SK-N-SH (cell line): Measurements from ENCODE around the gene TRMT44. TPM values are rescaled to one million over a fixed set of nuclear protein-coding genes. Genes with fewer than 3 reads are reported as not detected.

Experiments
- CTCF ChIA-PET: fragments of 300-600, 350-600 bp; formaldehyde crosslinking; extraction: SDS; loops from one replicate; lab custom pipeline; 2021; lab: Yijun Ruan, JAX
- POLR2A ChIA-PET: fragments of 350-600 bp; sonication (Branson Sonifier 250); formaldehyde crosslinking; extraction: SDS; loops from one replicate; lab custom pipeline; 2020; ENCODE audit warnings: antibody characterized with exemption, inconsistent platforms; lab: Yijun Ruan, JAX
- DNase-seq: peaks from one replicate; pipeline ENCODE4 v3.0.0; 2012
- H2AFZ ChIP-seq: fragments of 200-600 bp; sonication (generic); 2 replicates; pipeline ENCODE4 v1.8.1; 2016; ENCODE audit warnings: antibody characterized with exemption, mild to moderate bottlenecking, low read depth
- H3F3A ChIP-seq: fragments of 200-600 bp; sonication (generic); replicated peaks from 2 replicates; pipeline ENCODE3; 2016; ENCODE audit warnings: antibody characterized with exemption, mild to moderate bottlenecking; ENCODE audit not compliant: insufficient read depth
- H3K27ac ChIP-seq, 2 experiments: fragments of 200-500 bp in 1 of 2; fragments of 200-600 bp in 1 of 2; sonication (Bioruptor generic) in 1 of 2; sonication (generic), shearing (Covaris generic) in 1 of 2; 2 replicates each; pipeline versions ENCODE4 v1.5.1 to v1.6.1; 2014 to 2016; ENCODE audit warnings: low read depth in 2 of 2, inconsistent platforms in 1 of 2, low read length in 1 of 2, mild to moderate bottlenecking in 1 of 2, mixed read lengths in 1 of 2
- H3K27me3 ChIP-seq: fragments of 200-600 bp; sonication (generic), shearing (Covaris generic); 2 replicates; pipeline ENCODE4 v1.6.1; 2016; ENCODE audit warnings: mixed run types; ENCODE audit not compliant: insufficient read depth
- H3K36me3 ChIP-seq, 2 experiments: fragments of 200-500 bp in 1 of 2; fragments of 200-600 bp in 1 of 2; sonication (Bioruptor generic) in 1 of 2; sonication (generic) in 1 of 2; replicated peaks in 1 of 2; 2 replicates each; pipeline versions ENCODE3 to v1.5.1; 2014 to 2016; ENCODE audit warnings: low read length in 1 of 2, mild to moderate bottlenecking in 1 of 2; ENCODE audit not compliant: insufficient read depth in 2 of 2, control insufficient read depth in 1 of 2
- H3K4me1 ChIP-seq, 2 experiments: fragments of 200-500 bp in 1 of 2; fragments of 200-600 bp in 1 of 2; sonication (Bioruptor generic) in 1 of 2; sonication (generic), shearing (Covaris generic) in 1 of 2; 2 replicates each; pipeline versions ENCODE4 v1.5.1 to v1.6.1; 2014 to 2016; ENCODE audit warnings: low read depth in 1 of 2, low read length in 1 of 2, mixed run types in 1 of 2; ENCODE audit not compliant: insufficient read depth in 2 of 2, control insufficient read depth in 1 of 2
- H3K4me2 ChIP-seq: fragments of 200-600 bp; sonication (generic), shearing (Covaris generic); 2 replicates; pipeline ENCODE4 v1.6.1; 2017; ENCODE audit warnings: mixed run types
- H3K4me3 ChIP-seq, 2 experiments: fragments of 200-500 bp in 1 of 2; fragments of 200-600 bp in 1 of 2; sonication (Bioruptor generic) in 1 of 2; sonication (generic), shearing (Covaris generic) in 1 of 2; 2 replicates each; pipeline versions ENCODE4 v1.5.1 to v1.8.1; 2014 to 2016; ENCODE audit warnings: low read depth in 2 of 2, inconsistent platforms in 1 of 2, low read length in 1 of 2, mild to moderate bottlenecking in 1 of 2, mixed read lengths in 1 of 2, moderate library complexity in 1 of 2
- H3K79me2 ChIP-seq: fragments of 200-600 bp; sonication (generic); 2 replicates; pipeline ENCODE4 v1.8.1; 2017; ENCODE audit warnings: mild to moderate bottlenecking; ENCODE audit not compliant: insufficient read depth
- H3K9ac ChIP-seq: fragments of 200-600 bp; sonication (generic); 2 replicates; pipeline ENCODE4 v1.6.1; 2017; ENCODE audit warnings: mixed run types
- H3K9me2 ChIP-seq: fragments of 200-600 bp; sonication (generic); 2 replicates; pipeline ENCODE4 v1.6.1; 2017; ENCODE audit warnings: mixed run types
- H3K9me3 ChIP-seq: fragments of 200-600 bp; sonication (generic); 2 replicates; pipeline ENCODE4 v1.6.1; 2017; ENCODE audit warnings: mixed run types, mild to moderate bottlenecking, moderate library complexity
- H4K20me1 ChIP-seq: fragments of 200-600 bp; sonication (generic); 2 replicates; pipeline ENCODE4 v1.6.1; 2017; ENCODE audit warnings: mild to moderate bottlenecking, mixed run types; ENCODE audit not compliant: insufficient read depth
- ELF1 ChIP-seq: IDR thresholded peaks from 2 replicates; pipeline ENCODE4 v1.4.0; 2012
- FOSL2 ChIP-seq: IDR thresholded peaks from 2 replicates; pipeline ENCODE4 v1.4.0; 2012; ENCODE audit warnings: low read depth, mild to moderate bottlenecking, moderate library complexity, borderline replicate concordance
- GATA2 ChIP-seq: sonication (generic); formaldehyde crosslinking; IDR thresholded peaks from 2 replicates; pipeline ENCODE4 v1.5.0; 2020; ENCODE audit warnings: mild to moderate bottlenecking, missing genetic modification reagents
- JUND ChIP-seq: IDR thresholded peaks from 2 replicates; pipeline ENCODE4 v1.4.0; 2012
- RCOR1 ChIP-seq: fragments of 150-350 bp; IDR thresholded peaks from 2 replicates; pipeline ENCODE4 v1.6.1; 2017; ENCODE audit warnings: antibody characterized with exemption, low read length
- RXRA ChIP-seq: IDR thresholded peaks from 2 replicates; pipeline ENCODE4 v1.4.0; 2012; ENCODE audit warnings: low read depth, mild to moderate bottlenecking, borderline replicate concordance
- SIN3A ChIP-seq: IDR thresholded peaks from 2 replicates; pipeline ENCODE4 v1.6.1; 2012; ENCODE audit warnings: low read depth, mild to moderate bottlenecking, low read length, moderate library complexity, borderline replicate concordance
- WGBS: methylation state at CpG from one replicate; pipeline ENCODE4 v1.1.6; 2017; ENCODE audit warnings: low lambda C conversion rate; 5-methylcytosine and 5-hydroxymethylcytosine counted together
- polyA plus RNA-seq, 3 experiments: library from polyadenylated mRNA; depleted of rRNA; stranded (reverse); fragments of >200 nt; gene quantifications; 2 replicates each; pipeline ENCODE4 v1.2.3, GENCODE V29; 2012
- TF ChIP-seq, protein P1 (sequence below): fragments of 150-350 bp; IDR thresholded peaks from 2 replicates; pipeline ENCODE4 v1.6.1; 2016; ENCODE audit warnings: mild to moderate bottlenecking, low read depth, low read length
- TF ChIP-seq, protein P2 (sequence below): IDR thresholded peaks from 2 replicates; pipeline ENCODE4 v1.4.0; 2012; ENCODE audit warnings: low read depth, borderline replicate concordance
- TF ChIP-seq, protein P3 (sequence below): IDR thresholded peaks from 2 replicates; pipeline ENCODE4 v1.6.1; 2012; ENCODE audit warnings: mild to moderate bottlenecking, low read depth, low read length, moderate library complexity
- TF ChIP-seq, protein P4 (sequence below): fragments of 150-350 bp; IDR thresholded peaks from 2 replicates; pipeline ENCODE4 v1.6.1; 2017; ENCODE audit warnings: antibody characterized with exemption, low read length, low read depth, borderline replicate concordance

The TRMT44 gene
- polyA plus RNA-seq, 1 of the 3 experiments (the other 2 are of a cell fraction) = 6.0 TPM

DNA sequence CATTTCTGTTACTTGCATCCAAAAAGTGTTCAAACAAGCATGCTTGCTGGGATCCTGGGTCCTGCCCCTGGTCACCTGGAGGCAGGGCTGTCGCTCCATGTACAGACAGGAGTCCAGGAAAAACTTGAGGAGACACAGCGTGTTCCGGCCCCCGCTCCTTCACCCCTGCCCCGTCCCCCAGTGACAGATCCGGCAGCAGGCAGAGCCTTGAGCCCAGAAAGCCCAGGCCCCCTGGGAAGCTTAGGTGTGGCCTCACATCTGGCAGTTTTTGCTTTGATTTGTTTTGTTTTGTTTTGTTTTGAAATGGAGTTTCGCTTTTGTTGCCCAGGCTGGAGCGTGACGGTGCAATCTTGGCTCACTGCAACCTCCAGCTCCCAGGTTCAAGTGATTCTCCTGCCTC, 67.0 kb downstream of the TRMT44 start:
- no peaks in the 10 kb centered on the region for H3K79me2 ChIP-seq
- H4K20me1 ChIP-seq = no peaks in the 10 kb centered on the region
- no peaks in the 10 kb centered on the region for H3F3A ChIP-seq
- CTCF ChIA-PET = interaction anchor here (1.0 kb wide), 1 partner anchor 39 kb away, joined by 4 read pairs; no protein-coding TSS in a partner anchor
- TF ChIP-seq GATA2 (CRISPR knock-in tag) (no peak), ELF1 (no peak), FOSL2 (no peak), RXRA (no peak), SIN3A (no peak), JUND (no peak), RCOR1 (no peak)
- TF ChIP-seq, protein P1, sequence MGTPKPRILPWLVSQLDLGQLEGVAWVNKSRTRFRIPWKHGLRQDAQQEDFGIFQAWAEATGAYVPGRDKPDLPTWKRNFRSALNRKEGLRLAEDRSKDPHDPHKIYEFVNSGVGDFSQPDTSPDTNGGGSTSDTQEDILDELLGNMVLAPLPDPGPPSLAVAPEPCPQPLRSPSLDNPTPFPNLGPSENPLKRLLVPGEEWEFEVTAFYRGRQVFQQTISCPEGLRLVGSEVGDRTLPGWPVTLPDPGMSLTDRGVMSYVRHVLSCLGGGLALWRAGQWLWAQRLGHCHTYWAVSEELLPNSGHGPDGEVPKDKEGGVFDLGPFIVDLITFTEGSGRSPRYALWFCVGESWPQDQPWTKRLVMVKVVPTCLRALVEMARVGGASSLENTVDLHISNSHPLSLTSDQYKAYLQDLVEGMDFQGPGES = no peak
- TF ChIP-seq, protein P2, sequence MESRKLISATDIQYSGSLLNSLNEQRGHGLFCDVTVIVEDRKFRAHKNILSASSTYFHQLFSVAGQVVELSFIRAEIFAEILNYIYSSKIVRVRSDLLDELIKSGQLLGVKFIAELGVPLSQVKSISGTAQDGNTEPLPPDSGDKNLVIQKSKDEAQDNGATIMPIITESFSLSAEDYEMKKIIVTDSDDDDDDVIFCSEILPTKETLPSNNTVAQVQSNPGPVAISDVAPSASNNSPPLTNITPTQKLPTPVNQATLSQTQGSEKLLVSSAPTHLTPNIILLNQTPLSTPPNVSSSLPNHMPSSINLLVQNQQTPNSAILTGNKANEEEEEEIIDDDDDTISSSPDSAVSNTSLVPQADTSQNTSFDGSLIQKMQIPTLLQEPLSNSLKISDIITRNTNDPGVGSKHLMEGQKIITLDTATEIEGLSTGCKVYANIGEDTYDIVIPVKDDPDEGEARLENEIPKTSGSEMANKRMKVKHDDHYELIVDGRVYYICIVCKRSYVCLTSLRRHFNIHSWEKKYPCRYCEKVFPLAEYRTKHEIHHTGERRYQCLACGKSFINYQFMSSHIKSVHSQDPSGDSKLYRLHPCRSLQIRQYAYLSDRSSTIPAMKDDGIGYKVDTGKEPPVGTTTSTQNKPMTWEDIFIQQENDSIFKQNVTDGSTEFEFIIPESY = no peak
- TF ChIP-seq, protein P3, sequence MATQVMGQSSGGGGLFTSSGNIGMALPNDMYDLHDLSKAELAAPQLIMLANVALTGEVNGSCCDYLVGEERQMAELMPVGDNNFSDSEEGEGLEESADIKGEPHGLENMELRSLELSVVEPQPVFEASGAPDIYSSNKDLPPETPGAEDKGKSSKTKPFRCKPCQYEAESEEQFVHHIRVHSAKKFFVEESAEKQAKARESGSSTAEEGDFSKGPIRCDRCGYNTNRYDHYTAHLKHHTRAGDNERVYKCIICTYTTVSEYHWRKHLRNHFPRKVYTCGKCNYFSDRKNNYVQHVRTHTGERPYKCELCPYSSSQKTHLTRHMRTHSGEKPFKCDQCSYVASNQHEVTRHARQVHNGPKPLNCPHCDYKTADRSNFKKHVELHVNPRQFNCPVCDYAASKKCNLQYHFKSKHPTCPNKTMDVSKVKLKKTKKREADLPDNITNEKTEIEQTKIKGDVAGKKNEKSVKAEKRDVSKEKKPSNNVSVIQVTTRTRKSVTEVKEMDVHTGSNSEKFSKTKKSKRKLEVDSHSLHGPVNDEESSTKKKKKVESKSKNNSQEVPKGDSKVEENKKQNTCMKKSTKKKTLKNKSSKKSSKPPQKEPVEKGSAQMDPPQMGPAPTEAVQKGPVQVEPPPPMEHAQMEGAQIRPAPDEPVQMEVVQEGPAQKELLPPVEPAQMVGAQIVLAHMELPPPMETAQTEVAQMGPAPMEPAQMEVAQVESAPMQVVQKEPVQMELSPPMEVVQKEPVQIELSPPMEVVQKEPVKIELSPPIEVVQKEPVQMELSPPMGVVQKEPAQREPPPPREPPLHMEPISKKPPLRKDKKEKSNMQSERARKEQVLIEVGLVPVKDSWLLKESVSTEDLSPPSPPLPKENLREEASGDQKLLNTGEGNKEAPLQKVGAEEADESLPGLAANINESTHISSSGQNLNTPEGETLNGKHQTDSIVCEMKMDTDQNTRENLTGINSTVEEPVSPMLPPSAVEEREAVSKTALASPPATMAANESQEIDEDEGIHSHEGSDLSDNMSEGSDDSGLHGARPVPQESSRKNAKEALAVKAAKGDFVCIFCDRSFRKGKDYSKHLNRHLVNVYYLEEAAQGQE = no peak
- TF ChIP-seq, protein P4, sequence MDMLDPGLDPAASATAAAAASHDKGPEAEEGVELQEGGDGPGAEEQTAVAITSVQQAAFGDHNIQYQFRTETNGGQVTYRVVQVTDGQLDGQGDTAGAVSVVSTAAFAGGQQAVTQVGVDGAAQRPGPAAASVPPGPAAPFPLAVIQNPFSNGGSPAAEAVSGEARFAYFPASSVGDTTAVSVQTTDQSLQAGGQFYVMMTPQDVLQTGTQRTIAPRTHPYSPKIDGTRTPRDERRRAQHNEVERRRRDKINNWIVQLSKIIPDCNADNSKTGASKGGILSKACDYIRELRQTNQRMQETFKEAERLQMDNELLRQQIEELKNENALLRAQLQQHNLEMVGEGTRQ = no peak
- 76% methylated on average over 6 of the region's 9 CpGs for WGBS
- no peak overlapping the region for H3K4me2 ChIP-seq
- no peaks in the 10 kb centered on the region for H3K9me2 ChIP-seq
- H3K36me3 ChIP-seq = no peaks in the 10 kb centered on the region
- no peak overlapping the region for H3K4me3 ChIP-seq
- no peak overlapping the region for H3K9ac ChIP-seq
- peaks cover 0 to 9% of the 10 kb centered on the region in 2 experiments; a peak in 1 of 4 replicates for H3K4me1 ChIP-seq
- no peak overlapping the region for H2AFZ ChIP-seq
- peaks cover 10% of the 10 kb centered on the region; the same call in 1 of the 2 replicates for H3K27me3 ChIP-seq
- no peaks in the 10 kb centered on the region for H3K9me3 ChIP-seq
- DNase-seq = no peak
- H3K27ac ChIP-seq = no peak overlapping the region
- POLR2A ChIA-PET = no interaction called here
